Activated CD4-positive, alpha-beta memory T cell treated with anti-CD3 and anti-CD28 coated beads, Interleukin-2, amount 10 ng/mL, durations not matched to agents 7 days and 5 days (primary cell): Measurements from ENCODE around the gene CDH8. TPM values are rescaled to one million over a fixed set of nuclear protein-coding genes. Genes with fewer than 3 reads are reported as not detected.

Experiments used
- CTCF ChIA-PET: fragments of 350-600 bp; sonication (Branson Sonifier 250); formaldehyde crosslinking; loops from one replicate; lab custom pipeline; 2021; ENCODE audit warnings: antibody characterized with exemption, inconsistent platforms; lab: Charles Lee
- POLR2A ChIA-PET: fragments of 350-600 bp; sonication (Branson Sonifier 250); formaldehyde crosslinking; loops from one replicate; lab custom pipeline; 2021; ENCODE audit warnings: antibody characterized with exemption; lab: Charles Lee
- DNase-seq: peaks from one replicate; pipeline ENCODE4 v3.0.0-alpha.2; 2020
- H3K27ac Mint-ChIP-seq: one replicate; pipeline ENCODE4 v1.8.0; 2021; ENCODE audit warnings: mild to moderate bottlenecking, mixed read lengths
- H3K27me3 Mint-ChIP-seq: one replicate; pipeline ENCODE4 v1.8.0; 2021; ENCODE audit warnings: mixed read lengths
- H3K36me3 Mint-ChIP-seq: one replicate; pipeline ENCODE4 v1.8.0; 2021; ENCODE audit warnings: low read depth, mixed read lengths
- H3K4me1 Mint-ChIP-seq: one replicate; pipeline ENCODE4 v1.8.0; 2021; ENCODE audit warnings: mixed read lengths
- H3K4me3 Mint-ChIP-seq: one replicate; pipeline ENCODE4 v1.8.0; 2021; ENCODE audit warnings: mild to moderate bottlenecking, mixed read lengths
- H3K9me3 Mint-ChIP-seq: one replicate; pipeline ENCODE4 v1.8.0; 2021; ENCODE audit warnings: mixed read lengths
- total RNA-seq, 2 experiments: library from RNA; stranded (reverse); gene quantifications; one replicate each; pipeline ENCODE4 v1.2.3, GENCODE V29; 2021

The CDH8 gene
- total RNA-seq, 2 experiments from 2014 or later: not detected

- CTCF ChIA-PET: no interaction called here
- H3K4me3 Mint-ChIP-seq: no peak overlapping the region
- POLR2A ChIA-PET: no interaction called here
- no peaks in the 10 kb centered on the region for H3K27me3 Mint-ChIP-seq
- H3K9me3 Mint-ChIP-seq: peaks cover 23% of the 10 kb centered on the region
- H3K27ac Mint-ChIP-seq: no peak overlapping the region
- H3K36me3 Mint-ChIP-seq: no peaks in the 10 kb centered on the region
- no peak for DNase-seq
- H3K4me1 Mint-ChIP-seq: no peaks in the 10 kb centered on the region
These were observed 17.8 kb downstream of the CDH8 start for GRCh38 chr16:62018301-62019060.

DNA sequence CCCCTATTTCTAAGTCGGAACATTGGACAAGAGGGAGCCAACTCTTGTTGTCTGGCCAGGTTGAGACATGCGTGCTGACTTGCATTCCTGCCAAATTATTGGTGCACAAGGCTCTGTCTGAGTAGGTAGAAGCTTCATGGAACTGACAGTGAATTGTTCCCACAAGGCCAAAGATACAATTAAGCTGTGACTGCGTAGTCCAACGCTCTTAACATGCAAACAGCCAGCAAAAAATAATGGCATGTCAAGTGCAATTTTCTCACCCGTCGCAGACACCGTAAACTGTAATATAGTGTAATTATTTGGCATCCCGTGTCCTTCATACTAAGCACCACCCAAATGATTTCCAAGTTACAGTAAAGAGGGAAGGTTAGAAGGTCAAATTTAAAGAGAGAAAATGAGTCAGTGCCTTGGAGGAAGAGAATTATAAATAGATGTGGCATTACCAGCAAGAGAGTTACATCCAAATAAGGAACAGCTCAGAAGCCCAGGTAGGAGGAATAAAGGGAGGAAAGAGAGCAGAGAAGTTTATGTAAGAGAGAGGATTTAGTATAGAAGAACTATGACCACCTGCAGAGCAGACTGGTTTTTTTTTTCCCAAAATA, 21.8 kb downstream of the CDH8 start:
- no peaks in the 10 kb centered on the region for H3K4me1 Mint-ChIP-seq
- ChIA-PET CTCF (no interaction called here), POLR2A (no interaction called here)
- no peak for DNase-seq
- peaks cover 23% of the 10 kb centered on the region for H3K9me3 Mint-ChIP-seq
- H3K27ac Mint-ChIP-seq: no peak overlapping the region
- H3K4me3 Mint-ChIP-seq: no peak overlapping the region
- no peaks in the 10 kb centered on the region for H3K27me3 Mint-ChIP-seq
- H3K36me3 Mint-ChIP-seq: no peaks in the 10 kb centered on the region

GRCh38 chr16:62010186-62010585, 26.1 kb downstream of the CDH8 start:
- ChIA-PET POLR2A (no interaction called here), CTCF (no interaction called here)
- no peak overlapping the region for H3K4me3 Mint-ChIP-seq

DNA sequence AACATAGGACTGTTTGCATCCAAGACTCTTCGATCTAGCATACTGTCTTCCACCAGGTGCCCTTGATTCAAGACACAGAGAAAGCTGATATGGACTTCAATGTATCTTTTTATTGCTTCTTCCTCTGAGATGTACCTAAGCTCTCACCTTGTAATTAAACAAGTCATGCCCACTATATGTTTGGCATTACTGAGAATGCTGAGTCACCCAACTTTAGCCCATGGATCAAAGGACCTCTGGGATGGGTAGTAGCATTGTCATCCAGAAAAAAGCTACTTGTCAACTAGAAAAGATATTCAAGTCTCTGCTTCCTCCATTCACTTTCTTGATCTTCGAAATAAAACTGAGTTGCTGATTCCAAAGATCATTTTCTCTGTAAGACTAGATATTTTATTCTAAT, 37.8 kb downstream of the CDH8 start:
- no peak for DNase-seq
- no peaks in the 10 kb centered on the region for H3K4me1 Mint-ChIP-seq
- POLR2A ChIA-PET: no interaction called here
- no peaks in the 10 kb centered on the region for H3K27me3 Mint-ChIP-seq
- H3K27ac Mint-ChIP-seq: no peak overlapping the region
- H3K9me3 Mint-ChIP-seq: peaks cover 19% of the 10 kb centered on the region
- CTCF ChIA-PET: no interaction called here
- no peaks in the 10 kb centered on the region for H3K36me3 Mint-ChIP-seq
- H3K4me3 Mint-ChIP-seq: no peak overlapping the region

More at GRCh38 chr16:62010186-62010585, 26.1 kb downstream of the CDH8 start:
- H3K4me1 Mint-ChIP-seq: no peaks in the 10 kb centered on the region
- H3K27ac Mint-ChIP-seq: no peak overlapping the region
- H3K27me3 Mint-ChIP-seq: no peaks in the 10 kb centered on the region
- peaks cover 17% of the 10 kb centered on the region for H3K9me3 Mint-ChIP-seq
- H3K36me3 Mint-ChIP-seq: no peaks in the 10 kb centered on the region
- DNase-seq: no peak

DNA sequence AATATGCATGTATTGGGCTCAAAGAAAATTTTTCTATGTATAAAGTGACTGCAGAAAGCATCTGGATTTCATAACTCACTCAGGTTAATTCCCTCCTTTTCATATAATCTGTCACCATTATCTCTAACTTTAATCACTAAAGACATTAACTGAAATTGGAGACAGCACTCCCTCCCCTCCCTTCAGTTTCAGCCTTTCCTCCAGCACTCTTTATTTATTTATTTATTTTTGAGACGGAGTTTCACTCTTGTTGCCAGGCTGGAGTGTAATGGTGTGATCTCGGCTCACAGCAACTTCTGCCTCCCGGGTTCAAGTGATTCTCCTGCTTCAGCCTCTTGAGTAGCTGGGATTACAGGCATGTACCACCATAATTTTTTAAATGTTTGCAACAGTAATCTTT, 43.1 kb downstream of the CDH8 start:
- Mint-ChIP-seq H3K9me3 (peaks cover 19% of the 10 kb centered on the region), H3K36me3 (no peaks in the 10 kb centered on the region), H3K27ac (no peak overlapping the region), H3K4me3 (no peak overlapping the region), H3K27me3 (no peaks in the 10 kb centered on the region), H3K4me1 (no peaks in the 10 kb centered on the region)
- no peak for DNase-seq
- ChIA-PET CTCF (no interaction called here), POLR2A (no interaction called here)

DNA sequence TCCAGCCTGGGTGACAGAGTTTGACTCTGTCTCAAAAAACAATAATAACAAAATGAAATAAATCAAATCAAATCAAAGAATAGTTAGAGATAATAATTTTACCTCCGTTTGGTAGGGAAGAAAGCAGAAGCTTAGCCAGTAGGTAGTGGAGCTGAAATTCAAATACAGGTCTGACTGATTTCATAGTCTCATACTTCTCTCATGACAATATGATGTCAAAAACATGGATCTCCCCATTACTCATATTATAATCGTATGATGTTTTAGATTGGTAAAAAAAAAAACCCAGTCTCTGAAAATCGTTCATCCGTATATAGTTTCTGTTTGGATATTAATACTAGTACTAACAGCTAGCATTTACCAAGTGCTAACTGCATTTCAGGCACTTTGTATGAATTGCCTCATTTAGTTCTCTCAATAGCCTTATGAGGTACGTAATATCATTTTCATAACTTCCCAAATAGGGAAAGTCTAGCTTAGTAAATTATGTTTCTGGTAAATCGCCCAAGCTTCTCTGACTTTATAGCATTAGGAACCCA, 48.7 kb downstream of the CDH8 start:
- H3K4me3 Mint-ChIP-seq: no peak overlapping the region
- H3K9me3 Mint-ChIP-seq: peaks cover 16% of the 10 kb centered on the region
- CTCF ChIA-PET: no interaction called here
- H3K27me3 Mint-ChIP-seq: no peaks in the 10 kb centered on the region
- H3K27ac Mint-ChIP-seq: no peak overlapping the region
- H3K4me1 Mint-ChIP-seq: no peaks in the 10 kb centered on the region
- no peaks in the 10 kb centered on the region for H3K36me3 Mint-ChIP-seq
- no peak for DNase-seq
- POLR2A ChIA-PET: no interaction called here

- Mint-ChIP-seq H3K36me3 (no peaks in the 10 kb centered on the region), H3K9me3 (peaks cover 24% of the 10 kb centered on the region), H3K27ac (no peak overlapping the region), H3K27me3 (no peaks in the 10 kb centered on the region), H3K4me3 (no peak overlapping the region), H3K4me1 (no peaks in the 10 kb centered on the region)
- ChIA-PET CTCF (no interaction called here), POLR2A (no interaction called here)
- no peak for DNase-seq
These were observed 67.2 kb downstream of the CDH8 start for GRCh38 chr16:61969077-61969382.

GRCh38 chr16:61968242-61969076, 67.8 kb downstream of the CDH8 start:
- POLR2A ChIA-PET: no interaction called here
- H3K9me3 Mint-ChIP-seq: peaks cover 22% of the 10 kb centered on the region

GRCh38 chr16:61957075-61957855, 79.0 kb downstream of the CDH8 start:
- ChIA-PET POLR2A (no interaction called here), CTCF (no interaction called here)
- no peaks in the 10 kb centered on the region for H3K4me1 Mint-ChIP-seq
- no peak overlapping the region for H3K27ac Mint-ChIP-seq
- no peak overlapping the region for H3K4me3 Mint-ChIP-seq
- no peak for DNase-seq
- no peaks in the 10 kb centered on the region for H3K36me3 Mint-ChIP-seq
- H3K27me3 Mint-ChIP-seq: no peaks in the 10 kb centered on the region
- peaks cover 23% of the 10 kb centered on the region for H3K9me3 Mint-ChIP-seq

More at GRCh38 chr16:61968242-61969076, 67.8 kb downstream of the CDH8 start:
- no peak overlapping the region for H3K27ac Mint-ChIP-seq
- no peak overlapping the region for H3K4me3 Mint-ChIP-seq
- CTCF ChIA-PET: no interaction called here
- no peaks in the 10 kb centered on the region for H3K27me3 Mint-ChIP-seq
- no peaks in the 10 kb centered on the region for H3K4me1 Mint-ChIP-seq
- H3K36me3 Mint-ChIP-seq: no peaks in the 10 kb centered on the region
- no peak for DNase-seq

DNA sequence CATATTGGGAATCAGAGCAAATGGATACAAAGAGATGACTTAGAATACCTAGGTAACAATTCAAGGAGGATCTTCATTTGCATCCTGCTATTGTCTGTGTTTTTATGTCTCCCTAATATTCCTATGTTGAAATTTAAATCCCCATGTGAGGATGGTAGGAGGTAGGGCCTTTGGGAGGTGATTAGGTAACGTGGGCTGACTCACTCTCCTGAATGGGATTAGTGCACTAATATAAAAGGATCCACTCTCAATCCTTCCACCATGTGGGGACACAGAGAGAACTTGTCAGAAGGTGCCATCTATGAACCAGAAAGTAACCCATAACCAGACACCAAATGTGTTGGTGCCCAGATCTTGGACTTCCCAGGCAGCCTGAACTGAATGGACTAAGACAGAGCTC, 83.4 kb downstream of the CDH8 start:
- no peak overlapping the region for H3K4me3 Mint-ChIP-seq
- CTCF ChIA-PET: no interaction called here
- H3K27ac Mint-ChIP-seq: no peak overlapping the region
- H3K27me3 Mint-ChIP-seq: no peaks in the 10 kb centered on the region
- H3K36me3 Mint-ChIP-seq: no peaks in the 10 kb centered on the region
- no peak for DNase-seq
- H3K9me3 Mint-ChIP-seq: peaks cover 15% of the 10 kb centered on the region
- POLR2A ChIA-PET: no interaction called here
- no peaks in the 10 kb centered on the region for H3K4me1 Mint-ChIP-seq

DNA sequence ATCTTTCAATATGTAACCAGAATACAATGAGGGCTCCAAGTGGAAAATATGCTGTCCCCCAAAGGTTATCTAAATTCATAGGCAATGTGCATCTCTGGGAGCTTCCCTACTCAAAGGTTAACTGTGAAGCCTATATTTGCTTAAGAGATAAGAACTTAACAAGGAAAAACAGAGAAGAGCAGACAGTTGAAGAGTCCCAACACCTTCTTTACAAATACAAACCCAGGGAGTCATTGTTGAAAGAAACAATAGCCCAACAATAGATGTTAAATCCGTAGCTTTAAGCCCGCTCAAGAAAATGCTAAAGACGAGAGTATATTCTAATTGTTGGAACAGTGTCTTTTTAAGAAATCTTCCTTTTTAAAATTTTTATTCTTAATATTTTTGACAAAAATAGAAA, 87.8 kb downstream of the CDH8 start:
- H3K4me1 Mint-ChIP-seq: no peaks in the 10 kb centered on the region
- ChIA-PET POLR2A (no interaction called here), CTCF (no interaction called here)
- H3K36me3 Mint-ChIP-seq: no peaks in the 10 kb centered on the region
- no peak for DNase-seq
- no peak overlapping the region for H3K4me3 Mint-ChIP-seq
- no peak overlapping the region for H3K27ac Mint-ChIP-seq
- H3K27me3 Mint-ChIP-seq: no peaks in the 10 kb centered on the region
- H3K9me3 Mint-ChIP-seq: peaks cover 7% of the 10 kb centered on the region

GRCh38 chr16:61946019-61946418, 90.2 kb downstream of the CDH8 start:
- H3K27ac Mint-ChIP-seq: no peak overlapping the region
- POLR2A ChIA-PET: no interaction called here
- no peaks in the 10 kb centered on the region for H3K4me1 Mint-ChIP-seq
- no peaks in the 10 kb centered on the region for H3K27me3 Mint-ChIP-seq
- H3K9me3 Mint-ChIP-seq: peaks cover 18% of the 10 kb centered on the region
- H3K4me3 Mint-ChIP-seq: no peak overlapping the region
- DNase-seq: no peak
- H3K36me3 Mint-ChIP-seq: no peaks in the 10 kb centered on the region
- CTCF ChIA-PET: no interaction called here

GRCh38 chr16:61945511-61945910, 90.7 kb downstream of the CDH8 start:
- ChIA-PET POLR2A (no interaction called here), CTCF (no interaction called here)
- Mint-ChIP-seq H3K27me3 (no peaks in the 10 kb centered on the region), H3K4me3 (no peak overlapping the region), H3K27ac (no peak overlapping the region), H3K36me3 (no peaks in the 10 kb centered on the region), H3K9me3 (peaks cover 20% of the 10 kb centered on the region), H3K4me1 (no peaks in the 10 kb centered on the region)
- no peak for DNase-seq
